Superior temporal gyrus (tissue), 1 donor: Measurements from ENCODE around the gene PCDHA4.
A peak's percentile ranks its signal among the peaks of the same experiment; 100 is the strongest.
"Not testable (repeated sequence)": the region's sequence is repeated elsewhere in the genome, so short reads cannot be mapped to it uniquely, and the experiment has no call there.

Experiments used
- DNase-seq: peaks from one replicate; pipeline ENCODE4 v3.0.0-alpha.2; 2016; ENCODE audit errors: extremely low spot score

The PCDHA4 gene

DNA sequence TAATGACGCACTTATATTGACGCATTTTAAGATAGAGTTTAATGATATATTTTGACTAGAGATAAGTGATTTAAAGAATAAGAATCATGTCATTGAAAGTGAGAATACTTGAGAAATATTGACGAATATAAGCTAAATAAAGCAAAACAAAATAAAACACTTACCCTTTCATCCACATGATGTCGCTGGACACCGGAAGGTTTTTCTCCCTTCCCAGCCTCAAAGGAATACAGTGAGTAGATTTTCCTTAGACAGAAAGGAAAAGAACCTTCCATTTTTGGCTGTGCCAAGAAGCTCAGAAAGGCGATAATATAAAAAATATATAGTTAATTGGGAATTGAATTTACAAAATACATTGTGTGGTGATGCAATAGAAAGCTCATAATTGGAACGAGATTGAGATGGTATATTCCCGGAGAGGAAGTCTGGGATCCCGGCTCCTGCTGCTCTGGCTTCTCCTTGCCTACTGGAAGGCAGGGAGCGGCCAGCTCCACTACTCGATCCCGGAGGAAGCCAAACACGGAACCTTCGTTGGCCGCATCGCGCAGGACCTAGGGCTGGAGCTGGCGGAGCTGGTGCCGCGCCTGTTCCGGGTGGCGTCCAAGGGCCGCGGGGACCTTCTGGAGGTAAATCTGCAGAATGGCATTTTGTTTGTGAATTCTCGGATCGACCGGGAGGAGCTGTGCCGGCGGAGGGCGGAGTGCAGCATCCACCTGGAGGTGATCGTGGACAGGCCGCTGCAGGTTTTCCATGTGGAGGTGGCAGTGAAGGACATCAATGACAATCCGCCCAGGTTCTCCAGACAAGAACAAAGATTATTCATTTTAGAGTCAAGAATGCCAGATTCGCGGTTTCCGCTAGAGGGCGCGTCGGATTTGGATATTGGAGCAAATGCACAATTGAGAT lies 14.8 kb downstream of the PCDHA4 start, which contains the start of gene PCDHA5:
PCDHA5 (plus strand) TSS at position 239 of the 906 bp plus-strand sequence.
- peak; percentile 45 for DNase-seq

DNA sequence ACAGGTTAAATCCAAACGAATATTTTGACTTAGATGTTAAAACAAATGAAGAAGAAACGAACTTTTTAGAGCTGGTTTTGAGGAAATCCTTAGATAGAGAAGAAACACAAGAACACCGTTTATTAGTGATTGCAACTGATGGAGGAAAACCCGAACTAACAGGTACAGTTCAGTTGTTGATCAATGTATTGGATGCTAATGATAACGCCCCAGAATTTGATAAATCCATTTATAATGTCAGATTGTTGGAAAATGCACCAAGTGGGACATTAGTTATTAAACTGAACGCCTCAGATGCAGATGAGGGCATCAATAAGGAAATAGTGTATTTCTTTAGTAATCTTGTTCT lies 15.4 kb downstream of the PCDHA4 start:
- no peak for DNase-seq

- not testable (repeated sequence) for DNase-seq
These were observed 16.1 kb downstream of the PCDHA4 start for GRCh38 chr5:140822969-140823368.

DNA sequence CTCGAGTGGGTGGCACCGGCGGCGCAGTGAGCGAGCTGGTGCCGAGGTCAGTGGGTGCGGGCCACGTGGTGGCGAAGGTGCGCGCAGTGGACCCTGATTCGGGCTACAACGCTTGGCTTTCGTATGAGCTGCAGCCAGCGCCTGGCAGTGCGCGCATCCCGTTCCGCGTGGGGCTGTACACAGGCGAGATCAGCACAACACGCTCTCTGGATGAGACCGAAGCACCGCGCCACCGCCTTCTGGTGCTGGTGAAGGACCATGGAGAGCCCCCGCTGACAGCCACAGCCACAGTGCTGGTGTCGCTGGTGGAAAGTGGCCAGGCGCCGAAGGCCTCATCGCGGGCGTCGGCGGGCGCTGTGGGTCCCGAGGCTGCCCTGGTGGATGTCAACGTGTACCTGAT lies 16.6 kb downstream of the PCDHA4 start:
- DNase-seq, result no peak

GRCh38 chr5:140827704-140828361 lies 21.0 kb downstream of the PCDHA4 start, which contains the start of gene PCDHA6:
Gene PCDHA6 (plus strand): TSS chr5:140827960. CDS start chr5:140828092, 132 bp downstream.
- DNase-seq, result peak; percentile 31

- peak; percentile 31 for DNase-seq
These were observed 21.5 kb downstream of the PCDHA4 start for GRCh38 chr5:140828362-140828737.

DNA sequence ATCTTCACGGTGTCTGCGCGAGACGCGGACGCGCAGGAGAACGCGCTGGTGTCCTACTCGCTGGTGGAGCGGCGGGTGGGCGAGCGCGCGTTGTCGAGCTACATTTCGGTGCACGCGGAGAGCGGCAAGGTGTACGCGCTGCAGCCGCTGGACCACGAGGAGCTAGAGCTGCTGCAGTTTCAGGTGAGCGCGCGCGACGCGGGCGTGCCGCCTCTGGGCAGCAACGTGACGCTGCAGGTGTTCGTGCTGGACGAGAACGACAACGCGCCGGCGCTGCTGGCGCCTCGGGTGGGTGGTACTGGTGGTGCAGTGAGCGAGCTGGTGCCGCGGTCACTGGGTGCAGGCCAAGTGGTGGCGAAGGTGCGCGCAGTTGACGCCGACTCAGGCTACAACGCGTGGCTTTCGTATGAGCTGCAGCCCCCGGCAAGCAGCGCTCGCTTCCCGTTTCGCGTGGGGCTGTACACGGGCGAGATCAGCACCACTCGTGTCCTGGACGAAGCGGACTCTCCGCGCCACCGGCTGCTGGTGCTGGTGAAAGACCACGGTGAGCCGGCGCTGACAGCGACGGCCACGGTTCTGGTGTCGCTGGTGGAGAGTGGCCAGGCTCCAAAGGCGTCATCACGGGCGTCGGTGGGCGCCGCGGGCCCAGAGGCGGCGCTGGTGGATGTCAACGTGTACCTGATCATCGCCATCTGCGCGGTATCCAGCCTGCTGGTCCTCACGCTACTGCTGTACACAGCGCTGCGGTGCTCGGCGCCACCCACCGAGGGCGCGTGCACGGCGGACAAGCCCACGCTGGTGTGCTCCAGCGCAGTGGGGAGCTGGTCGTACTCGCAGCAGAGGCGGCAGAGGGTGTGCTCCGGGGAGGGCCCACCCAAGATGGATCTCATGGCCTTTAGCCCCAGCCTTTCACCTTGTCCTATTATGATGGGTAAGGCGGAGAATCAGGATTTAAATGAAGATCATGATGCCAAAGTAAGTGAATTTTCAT lies 22.9 kb downstream of the PCDHA4 start:
- not testable (repeated sequence) for DNase-seq

DNA sequence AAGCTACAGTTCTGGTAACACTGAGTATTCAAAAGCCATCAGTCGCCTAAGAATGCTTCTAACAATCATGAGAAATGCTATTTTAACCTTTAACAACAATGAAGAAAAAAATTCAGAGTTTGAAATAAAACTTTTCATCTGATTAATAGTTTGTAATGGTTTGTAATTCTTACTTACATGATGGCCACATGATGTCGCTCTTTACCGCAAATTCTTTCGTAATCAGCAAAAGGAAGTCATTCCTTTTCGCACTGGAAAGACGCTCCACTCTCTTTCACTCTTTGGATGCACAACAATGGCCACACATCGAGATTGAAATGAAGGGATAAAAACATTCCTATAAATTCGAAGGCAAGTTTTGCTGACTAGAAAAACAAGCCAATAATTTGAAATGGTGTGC lies 27.1 kb downstream of the PCDHA4 start, which contains the start of gene PCDHA7:
PCDHA7 (plus strand) TSS at position 277 of the 400 bp plus-strand sequence; CDS start at position 392, 115 bp downstream.
- DNase-seq, result peak; percentile 66

GRCh38 chr5:140834439-140835008 lies 27.7 kb downstream of the PCDHA4 start:
- not testable (repeated sequence) for DNase-seq

DNA sequence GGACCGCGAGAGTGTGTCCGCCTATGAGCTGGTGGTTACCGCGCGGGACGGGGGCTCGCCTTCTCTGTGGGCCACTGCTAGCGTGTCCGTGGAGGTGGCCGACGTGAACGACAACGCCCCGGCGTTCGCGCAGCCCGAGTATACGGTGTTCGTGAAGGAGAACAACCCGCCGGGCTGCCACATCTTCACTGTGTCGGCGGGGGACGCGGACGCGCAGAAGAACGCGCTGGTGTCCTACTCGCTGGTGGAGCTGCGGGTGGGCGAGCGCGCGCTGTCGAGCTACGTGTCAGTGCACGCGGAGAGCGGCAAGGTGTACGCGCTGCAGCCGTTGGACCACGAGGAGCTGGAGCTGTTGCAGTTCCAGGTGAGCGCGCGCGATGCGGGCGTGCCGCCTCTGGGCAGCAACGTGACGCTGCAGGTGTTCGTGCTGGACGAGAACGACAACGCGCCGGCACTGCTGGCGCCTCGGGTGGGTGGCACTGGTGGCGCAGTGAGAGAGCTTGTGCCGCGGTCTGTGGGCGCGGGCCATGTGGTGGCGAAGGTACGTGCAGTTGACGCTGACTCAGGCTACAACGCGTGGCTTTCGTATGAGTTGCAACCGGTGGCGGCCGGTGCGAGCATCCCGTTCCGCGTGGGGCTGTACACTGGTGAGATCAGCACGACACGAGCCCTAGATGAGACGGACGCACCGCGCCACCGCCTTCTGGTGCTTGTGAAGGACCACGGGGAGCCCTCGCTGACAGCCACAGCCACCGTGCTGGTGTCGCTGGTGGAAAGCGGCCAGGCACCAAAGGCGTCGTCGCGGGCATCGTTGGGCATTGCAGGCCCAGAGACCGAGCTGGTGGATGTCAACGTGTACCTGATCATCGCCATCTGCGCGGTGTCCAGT lies 29.0 kb downstream of the PCDHA4 start:
- DNase-seq, result no peak

DNA sequence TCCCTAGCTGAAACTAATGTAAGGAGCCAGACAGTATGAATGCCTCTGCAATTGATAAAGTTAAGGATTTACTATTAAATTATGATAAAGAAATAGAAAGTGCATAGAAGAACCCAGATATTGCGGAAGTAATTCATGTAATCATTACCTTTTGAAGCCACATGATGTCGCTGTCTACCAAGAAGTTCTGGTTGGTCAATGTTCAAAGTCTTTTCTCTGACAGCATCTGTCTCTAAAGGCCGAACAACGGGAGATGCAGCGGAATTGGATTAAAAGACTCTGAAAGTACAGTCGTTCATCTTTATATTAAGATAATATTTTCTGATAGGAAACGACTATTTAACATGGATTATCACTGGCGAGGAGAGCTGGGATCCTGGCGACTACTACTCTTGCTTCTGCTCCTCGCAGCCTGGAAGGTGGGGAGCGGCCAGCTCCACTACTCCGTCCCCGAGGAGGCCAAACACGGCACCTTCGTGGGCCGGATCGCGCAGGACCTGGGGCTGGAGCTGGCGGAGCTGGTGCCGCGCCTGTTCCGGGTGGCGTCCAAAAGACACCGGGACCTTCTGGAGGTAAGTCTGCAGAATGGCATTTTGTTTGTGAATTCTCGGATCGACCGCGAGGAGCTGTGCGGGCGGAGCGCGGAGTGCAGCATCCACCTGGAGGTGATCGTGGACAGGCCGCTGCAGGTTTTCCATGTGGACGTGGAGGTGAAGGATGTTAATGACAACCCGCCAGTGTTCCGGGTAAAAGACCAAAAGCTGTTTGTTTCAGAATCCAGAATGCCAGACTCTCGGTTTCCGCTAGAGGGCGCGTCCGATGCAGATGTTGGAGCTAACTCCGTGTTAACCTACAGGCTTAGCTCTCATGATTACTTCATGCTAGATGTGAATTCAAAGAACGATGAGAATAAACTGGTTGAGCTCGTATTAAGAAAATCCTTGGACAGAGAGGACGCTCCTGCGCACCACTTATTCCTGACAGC lies 34.4 kb downstream of the PCDHA4 start, which contains the start of gene PCDHA8:
PCDHA8 (plus strand) TSS at position 210 of the 985 bp plus-strand sequence; CDS start at position 345, 135 bp downstream.
- DNase-seq, result peak; percentile 80

DNA sequence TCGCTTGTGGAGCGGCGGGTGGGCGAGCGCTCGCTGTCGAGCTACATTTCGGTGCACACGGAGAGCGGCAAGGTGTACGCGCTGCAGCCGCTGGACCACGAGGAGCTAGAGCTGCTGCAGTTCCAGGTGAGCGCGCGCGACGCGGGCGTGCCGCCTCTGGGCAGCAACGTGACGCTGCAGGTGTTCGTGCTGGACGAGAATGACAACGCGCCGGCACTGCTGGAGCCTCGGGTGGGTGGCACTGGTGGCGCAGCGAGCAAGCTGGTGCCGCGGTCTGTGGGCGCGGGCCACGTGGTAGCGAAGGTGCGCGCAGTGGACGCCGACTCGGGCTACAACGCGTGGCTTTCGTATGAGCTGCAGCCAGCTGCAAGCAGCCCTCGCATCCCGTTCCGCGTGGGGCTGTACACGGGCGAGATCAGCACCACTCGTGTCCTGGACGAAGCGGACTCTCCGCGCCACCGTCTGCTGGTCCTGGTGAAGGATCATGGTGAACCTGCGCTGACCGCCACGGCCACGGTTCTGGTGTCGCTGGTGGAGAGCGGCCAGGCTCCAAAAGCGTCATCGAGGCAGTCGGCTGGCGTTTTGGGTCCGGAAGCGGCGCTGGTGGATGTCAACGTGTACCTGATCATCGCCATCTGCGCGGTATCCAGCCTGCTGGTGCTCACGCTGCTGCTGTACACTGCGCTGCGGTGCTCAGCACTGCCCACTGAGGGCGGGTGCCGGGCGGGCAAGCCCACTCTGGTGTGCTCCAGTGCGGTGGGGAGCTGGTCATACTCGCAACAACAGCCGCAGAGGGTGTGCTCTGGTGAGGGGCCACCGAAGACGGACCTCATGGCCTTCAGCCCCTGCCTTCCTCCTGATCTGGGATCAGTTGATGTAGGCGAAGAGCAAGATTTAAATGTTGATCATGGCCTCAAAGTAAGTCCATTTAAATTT lies 36.2 kb downstream of the PCDHA4 start:
- DNase-seq, result no peak

GRCh38 chr5:140848139-140849102 lies 41.6 kb downstream of the PCDHA4 start, which contains the start of gene PCDHA9:
Gene PCDHA9 (plus strand): TSS chr5:140848382. CDS start chr5:140848496, 114 bp downstream.
- not testable (repeated sequence) for DNase-seq

GRCh38 chr5:140849831-140850634 lies 43.2 kb downstream of the PCDHA4 start:
- not testable (repeated sequence) for DNase-seq
